MM.1S (cell line): ENCODE results near the gene KMO.
A peak's percentile ranks its signal among the peaks of the same experiment; 100 is the strongest.

Experiments
- DNase-seq: peaks from one replicate; pipeline ENCODE4 v3.0.0-alpha.2; 2015
- H2AFZ ChIP-seq: fragments of 300-600 bp; sonication (generic); 2 replicates; pipeline ENCODE4 v1.6.0; 2016; ENCODE audit warnings: antibody characterized with exemption, low read length
- H3F3A ChIP-seq: fragments of 300-600 bp; sonication (generic); 2 replicates; pipeline ENCODE4 v1.6.1; 2016; ENCODE audit warnings: mild to moderate bottlenecking, antibody characterized with exemption, low read length, moderate library complexity, mixed read lengths; ENCODE audit not compliant: insufficient read depth
- H3K27ac ChIP-seq: fragments of 300-600 bp; sonication (generic); 2 replicates; pipeline ENCODE4 v1.5.1; 2016; ENCODE audit warnings: mild to moderate bottlenecking, low read length
- H3K27me3 ChIP-seq: fragments of 300-600 bp; sonication (generic); replicated peaks from 2 replicates; pipeline ENCODE4 v1.6.0; 2016; ENCODE audit warnings: low read length; ENCODE audit not compliant: insufficient read depth
- H3K36me3 ChIP-seq: fragments of 300-600 bp; sonication (generic); replicated peaks from 2 replicates; pipeline ENCODE4 v1.6.1; 2016; ENCODE audit warnings: mild to moderate bottlenecking, low read length, mixed read lengths; ENCODE audit not compliant: insufficient read depth
- H3K4me1 ChIP-seq: fragments of 300-600 bp; sonication (generic); 2 replicates; pipeline ENCODE4 v1.6.1; 2016; ENCODE audit warnings: low read length, mixed read lengths
- H3K4me2 ChIP-seq: fragments of 300-600 bp; sonication (generic); 2 replicates; pipeline ENCODE4 v1.6.0; 2016; ENCODE audit warnings: low read depth, low read length
- H3K4me3 ChIP-seq: fragments of 300-600 bp; sonication (generic); 2 replicates; pipeline ENCODE4 v1.5.1; 2016; ENCODE audit warnings: low read length, mixed read lengths
- H3K79me2 ChIP-seq: fragments of 300-600 bp; sonication (generic); 2 replicates; pipeline ENCODE4 v1.6.1; 2016; ENCODE audit warnings: mixed run types, low read length, mixed read lengths
- H3K9ac ChIP-seq: fragments of 300-600 bp; sonication (generic); 2 replicates; pipeline ENCODE4 v1.6.1; 2016; ENCODE audit warnings: low read length, mixed read lengths
- H3K9me2 ChIP-seq: fragments of 300-600 bp; sonication (generic); replicated peaks from 2 replicates; pipeline ENCODE4 v1.6.1; 2016; ENCODE audit warnings: mild to moderate bottlenecking, low read length, mixed read lengths; ENCODE audit not compliant: insufficient read depth
- H3K9me3 ChIP-seq: fragments of 300-600 bp; sonication (generic); replicated peaks from 2 replicates; pipeline ENCODE4 v1.6.1; 2016; ENCODE audit warnings: mild to moderate bottlenecking, low read length, mixed read lengths; ENCODE audit not compliant: insufficient read depth
- H4K20me1 ChIP-seq: fragments of 300-600 bp; sonication (generic); 2 replicates; pipeline ENCODE4 v1.6.1; 2016; ENCODE audit warnings: mild to moderate bottlenecking, low read length, moderate library complexity, mixed read lengths; ENCODE audit not compliant: insufficient read depth
- EZH2 ChIP-seq: fragments of 300-600 bp; sonication (generic); optimal IDR thresholded peaks from 2 replicates; pipeline ENCODE3; 2017; ENCODE audit warnings: low read depth, mild to moderate bottlenecking, antibody characterized with exemption, low read length, mixed read lengths
- EZH2phosphoT487 ChIP-seq: fragments of 300-600 bp; sonication (generic); IDR thresholded peaks from 2 replicates; pipeline ENCODE4 v1.6.1; 2018; ENCODE audit warnings: antibody characterized with exemption, low read length
- TF ChIP-seq, protein P1 (sequence below): fragments of 300-600 bp; sonication (generic); IDR thresholded peaks from 2 replicates; pipeline ENCODE4 v1.5.1; 2016; ENCODE audit warnings: antibody characterized with exemption, low read length, mixed read lengths

KMO gene

GRCh38 chr1:241533326-241534115, 1.3 kb downstream of the KMO start:
- no peaks in the 10 kb centered on the region for H4K20me1 ChIP-seq
- no peaks in the 10 kb centered on the region for H3K9me2 ChIP-seq
- peaks cover 32% of the 10 kb centered on the region for H3F3A ChIP-seq
- H3K4me2 ChIP-seq: peak overlapping the region; percentile 81
- H3K9ac ChIP-seq: peak overlapping the region; percentile 39
- H3K79me2 ChIP-seq: no peaks in the 10 kb centered on the region
- peak overlapping the region; percentile 62 for H3K4me3 ChIP-seq
- TF ChIP-seq EZH2phosphoT487 (no peak), EZH2 (no peak)
- TF ChIP-seq, protein P1, sequence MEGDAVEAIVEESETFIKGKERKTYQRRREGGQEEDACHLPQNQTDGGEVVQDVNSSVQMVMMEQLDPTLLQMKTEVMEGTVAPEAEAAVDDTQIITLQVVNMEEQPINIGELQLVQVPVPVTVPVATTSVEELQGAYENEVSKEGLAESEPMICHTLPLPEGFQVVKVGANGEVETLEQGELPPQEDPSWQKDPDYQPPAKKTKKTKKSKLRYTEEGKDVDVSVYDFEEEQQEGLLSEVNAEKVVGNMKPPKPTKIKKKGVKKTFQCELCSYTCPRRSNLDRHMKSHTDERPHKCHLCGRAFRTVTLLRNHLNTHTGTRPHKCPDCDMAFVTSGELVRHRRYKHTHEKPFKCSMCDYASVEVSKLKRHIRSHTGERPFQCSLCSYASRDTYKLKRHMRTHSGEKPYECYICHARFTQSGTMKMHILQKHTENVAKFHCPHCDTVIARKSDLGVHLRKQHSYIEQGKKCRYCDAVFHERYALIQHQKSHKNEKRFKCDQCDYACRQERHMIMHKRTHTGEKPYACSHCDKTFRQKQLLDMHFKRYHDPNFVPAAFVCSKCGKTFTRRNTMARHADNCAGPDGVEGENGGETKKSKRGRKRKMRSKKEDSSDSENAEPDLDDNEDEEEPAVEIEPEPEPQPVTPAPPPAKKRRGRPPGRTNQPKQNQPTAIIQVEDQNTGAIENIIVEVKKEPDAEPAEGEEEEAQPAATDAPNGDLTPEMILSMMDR: no peak
- no peaks in the 10 kb centered on the region for H3K36me3 ChIP-seq
- H3K4me1 ChIP-seq: peaks cover 16% of the 10 kb centered on the region
- H3K27me3 ChIP-seq: no peaks in the 10 kb centered on the region
- H3K27ac ChIP-seq: peak overlapping the region; percentile 77
- H3K9me3 ChIP-seq: no peaks in the 10 kb centered on the region
- DNase-seq: peak; percentile 74
- H2AFZ ChIP-seq: peak overlapping the region; percentile 71

GRCh38 chr1:241536304-241536703, 4.1 kb downstream of the KMO start:
- H3K79me2 ChIP-seq: no peaks in the 10 kb centered on the region
- no peak overlapping the region for H3K27ac ChIP-seq
- no peak for DNase-seq
- peaks cover 32% of the 10 kb centered on the region for H3F3A ChIP-seq
- no peak overlapping the region for H3K4me2 ChIP-seq
- no peaks in the 10 kb centered on the region for H4K20me1 ChIP-seq
- H3K4me3 ChIP-seq: no peak overlapping the region
- no peaks in the 10 kb centered on the region for H3K9me3 ChIP-seq
- H3K36me3 ChIP-seq: no peaks in the 10 kb centered on the region
- no peaks in the 10 kb centered on the region for H3K9me2 ChIP-seq
- H2AFZ ChIP-seq: no peak overlapping the region
- peaks cover 9% of the 10 kb centered on the region for H3K4me1 ChIP-seq
- H3K27me3 ChIP-seq: no peaks in the 10 kb centered on the region
- TF ChIP-seq EZH2 (no peak), EZH2phosphoT487 (no peak)
- TF ChIP-seq, protein P1: no peak
- H3K9ac ChIP-seq: no peak overlapping the region

DNA sequence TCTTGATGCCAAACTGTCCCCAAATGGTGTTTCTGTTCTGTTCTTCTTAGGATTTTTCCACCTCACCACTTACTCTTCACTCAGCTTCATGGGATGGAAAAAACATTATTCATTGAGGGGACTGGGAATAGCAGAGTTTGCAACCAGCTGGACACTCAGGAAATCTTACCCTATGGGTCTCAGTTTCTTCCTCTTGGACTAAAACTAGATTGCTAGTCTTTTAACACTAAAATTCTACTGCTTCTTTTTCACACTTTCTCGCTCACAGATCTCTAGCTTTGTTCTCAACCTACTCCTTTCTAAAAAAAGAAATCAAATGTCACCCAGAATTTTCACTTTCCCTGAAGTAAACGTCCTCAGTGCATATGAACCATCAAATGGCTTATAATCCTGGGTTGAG, 4.8 kb downstream of the KMO start:
- Histone ChIP-seq H3F3A (peaks cover 25% of the 10 kb centered on the region), H3K79me2 (no peaks in the 10 kb centered on the region), H3K9me3 (no peaks in the 10 kb centered on the region), H3K4me1 (peaks cover 9% of the 10 kb centered on the region), H2AFZ (no peak overlapping the region), H3K27me3 (no peaks in the 10 kb centered on the region), H4K20me1 (no peaks in the 10 kb centered on the region), H3K27ac (no peak overlapping the region), H3K4me2 (no peak overlapping the region), H3K9ac (no peak overlapping the region), H3K4me3 (no peak overlapping the region), H3K36me3 (no peaks in the 10 kb centered on the region), H3K9me2 (no peaks in the 10 kb centered on the region)
- DNase-seq: no peak
- TF ChIP-seq EZH2phosphoT487 (no peak), EZH2 (no peak)
- TF ChIP-seq, protein P1: no peak
